ENCODE data around the gene PPARG. TPM values are rescaled to one million over a fixed set of nuclear protein-coding genes. Genes with fewer than 3 reads are reported as not detected.
"Not testable (repeated sequence)": the region's sequence is repeated elsewhere in the genome, so short reads cannot be mapped to it uniquely, and the experiment has no call there.

PPARG gene
- total and polyA plus RNA-seq, 10 of the 15 experiments (the other 5 are each of a cell fraction or from before 2014, with no cell fraction given): 0.06 to 0.86 (median 0.12) TPM; not detected in 5

GRCh38 chr3:12456441-12456840, 167.6 kb downstream of the PPARG start:
- ChIA-PET POLR2A (no interaction called here), RAD21 (ENCODE audit: unreplicated experiment) (no interaction called here), SMC1A (ENCODE audit: uncharacterized antibody, unreplicated experiment) (no interaction called here), CTCF (no interaction called here)
- H3K9me3 ChIP-seq (replicated peaks; ENCODE audit: control insufficient read depth, insufficient read depth, low read length): no peaks in the 10 kb centered on the region
- FAIRE-seq (no peak), ATAC-seq (no peak), DNase-seq (ENCODE audit: low read depth, low spot score) (no peak)
- intact Hi-C loops (cut with micrococcal nuclease; ENCODE audit: unreplicated experiment): no loop called here
- BruUV-seq (replicated peaks): no TSS peak
- TF ChIP-seq, protein P1, sequence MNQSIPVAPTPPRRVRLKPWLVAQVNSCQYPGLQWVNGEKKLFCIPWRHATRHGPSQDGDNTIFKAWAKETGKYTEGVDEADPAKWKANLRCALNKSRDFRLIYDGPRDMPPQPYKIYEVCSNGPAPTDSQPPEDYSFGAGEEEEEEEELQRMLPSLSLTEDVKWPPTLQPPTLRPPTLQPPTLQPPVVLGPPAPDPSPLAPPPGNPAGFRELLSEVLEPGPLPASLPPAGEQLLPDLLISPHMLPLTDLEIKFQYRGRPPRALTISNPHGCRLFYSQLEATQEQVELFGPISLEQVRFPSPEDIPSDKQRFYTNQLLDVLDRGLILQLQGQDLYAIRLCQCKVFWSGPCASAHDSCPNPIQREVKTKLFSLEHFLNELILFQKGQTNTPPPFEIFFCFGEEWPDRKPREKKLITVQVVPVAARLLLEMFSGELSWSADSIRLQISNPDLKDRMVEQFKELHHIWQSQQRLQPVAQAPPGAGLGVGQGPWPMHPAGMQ (IDR thresholded peaks at IDR 0.05; ENCODE audit: borderline replicate concordance): no peak
- no peak for TF ChIP-seq IRF4 (IDR thresholded peaks at IDR 0.05; ENCODE audit: low read depth, low read length)
- H3K4me3 ChIP-seq: no peak overlapping the region
- no peaks in the 10 kb centered on the region for H3K36me3 ChIP-seq (ENCODE audit: control insufficient read depth in 2 of 2, insufficient read depth in 2 of 2, low read length in 1 of 2)
- H3K4me1 ChIP-seq (ENCODE audit: control insufficient read depth, insufficient read depth, low read length): no peaks in the 10 kb centered on the region
- H3K79me2 ChIP-seq (ENCODE audit: control insufficient read depth, insufficient read depth, low read length): no peaks in the 10 kb centered on the region
- no peak overlapping the region for H2AFZ ChIP-seq (ENCODE audit: control insufficient read depth, low read depth, low read length)
- in situ Hi-C loops (cut with MboI): no loop called here
- no peak overlapping the region for H3K9ac ChIP-seq (ENCODE audit: control insufficient read depth, insufficient read depth, low read length)
- H3K27me3 ChIP-seq (replicated peaks in 1 of 2; ENCODE audit: control insufficient read depth in 2 of 2, insufficient read depth in 2 of 2, low read length in 1 of 2): no peaks in the 10 kb centered on the region
- 14% methylated on average over 3 of the region's 3 CpGs for WGBS (ENCODE audit: insufficient coverage, insufficient replicate concordance, low lambda C conversion rate, missing lambda C conversion rate)
- no peaks in the 10 kb centered on the region for H4K20me1 ChIP-seq (ENCODE audit: control insufficient read depth, insufficient read depth)
- no peak overlapping the region for H3K27ac ChIP-seq (ENCODE audit: control insufficient read depth, insufficient read depth)
- no peak overlapping the region for H3K4me2 ChIP-seq (ENCODE audit: control insufficient read depth, insufficient read depth)

- H3K4me2 ChIP-seq (ENCODE audit: control insufficient read depth, insufficient read depth); H3K27ac ChIP-seq (ENCODE audit: control insufficient read depth, insufficient read depth); DNase-seq (ENCODE audit: low read depth, low spot score); ATAC-seq; H4K20me1 ChIP-seq (ENCODE audit: control insufficient read depth, insufficient read depth); CTCF ChIA-PET; POLR2A ChIA-PET; in situ Hi-C loops (cut with MboI); H3K4me3 ChIP-seq; intact Hi-C loops (cut with micrococcal nuclease; ENCODE audit: unreplicated experiment); H3K9me3 ChIP-seq (replicated peaks; ENCODE audit: control insufficient read depth, insufficient read depth, low read length); BruUV-seq (replicated peaks); RAD21 ChIA-PET (ENCODE audit: unreplicated experiment); H3K9ac ChIP-seq (ENCODE audit: control insufficient read depth, insufficient read depth, low read length); H3K4me1 ChIP-seq (ENCODE audit: control insufficient read depth, insufficient read depth, low read length); H3K79me2 ChIP-seq (ENCODE audit: control insufficient read depth, insufficient read depth, low read length); H3K27me3 ChIP-seq (replicated peaks in 1 of 2; ENCODE audit: control insufficient read depth in 2 of 2, insufficient read depth in 2 of 2, low read length in 1 of 2); H2AFZ ChIP-seq (ENCODE audit: control insufficient read depth, low read depth, low read length); H3K36me3 ChIP-seq (ENCODE audit: control insufficient read depth in 2 of 2, insufficient read depth in 2 of 2, low read length in 1 of 2); FAIRE-seq: not testable (repeated sequence)
- SMC1A ChIA-PET (ENCODE audit: uncharacterized antibody, unreplicated experiment): interaction anchor here (0.6 kb wide), 1 partner anchor 102 kb away, joined by 3 read pairs; no protein-coding TSS in a partner anchor
- 13% methylated on average over 4 of the region's 4 CpGs for WGBS (ENCODE audit: insufficient coverage, insufficient replicate concordance, low lambda C conversion rate, missing lambda C conversion rate)
Observed at GRCh38 chr3:12457380-12457779, 168.5 kb downstream of the PPARG start.
